ENCODE measurements around the gene EHD3.

Gene EHD3

GRCh38 chr2:31249009-31249690, 15.2 kb downstream of the EHD3 start:
- H3K4me1 ChIP-seq (ENCODE audit: control insufficient read depth, insufficient read depth, low read depth, low read length), result peaks cover 21% of the 10 kb centered on the region
- no peaks in the 10 kb centered on the region for H3K27me3 ChIP-seq (ENCODE audit: control insufficient read depth in 1 of 2, insufficient read depth in 1 of 2, low read length in 2 of 2)
- H3K9me3 ChIP-seq (ENCODE audit: control insufficient read depth, low read length), result no peaks in the 10 kb centered on the region
- no peak overlapping the region for H3K14ac ChIP-seq (ENCODE audit: low read length in 2 of 2)
- H3K4me3 ChIP-seq (ENCODE audit: insufficient read depth in 1 of 2, low read depth in 1 of 2, low read length in 2 of 2), result no peak overlapping the region
- no peak overlapping the region for H3K27ac ChIP-seq (ENCODE audit: low read length, poor library complexity, severe bottlenecking)
- no peak overlapping the region for H2AFZ ChIP-seq (ENCODE audit: low read depth, low read length)
- H3K4ac ChIP-seq (ENCODE audit: low read depth in 1 of 2, low read length in 2 of 2), result no peak overlapping the region
- peak overlapping the region; percentile 71 for H2AK5ac ChIP-seq (ENCODE audit: low read length, severe bottlenecking)
- H4K8ac ChIP-seq (ENCODE audit: low read length), result peak overlapping the region; percentile 51
- H3K79me1 ChIP-seq (replicated peaks; ENCODE audit: low read length, poor library complexity, severe bottlenecking), result peaks cover 41% of the 10 kb centered on the region
- no peak overlapping the region for H3K18ac ChIP-seq (ENCODE audit: low read depth in 1 of 2, low read length in 2 of 2)
- H3K4me2 ChIP-seq (ENCODE audit: low read length, poor library complexity, severe bottlenecking), result no peak overlapping the region
- 96% methylated on average over 15 of the region's 15 CpGs for WGBS
- DNase-seq, result no peak
- H2BK15ac ChIP-seq (ENCODE audit: low read depth, poor library complexity, severe bottlenecking), result no peak overlapping the region
- no peak overlapping the region for H4K91ac ChIP-seq (ENCODE audit: low read length)
- no peak overlapping the region for H3K23ac ChIP-seq (ENCODE audit: low read length in 2 of 2)
- no peak overlapping the region for H2BK5ac ChIP-seq (ENCODE audit: low read depth, low read length, poor library complexity, severe bottlenecking)
- no peak overlapping the region for H2BK120ac ChIP-seq (ENCODE audit: low read depth, low read length)
- no peak overlapping the region for H2BK12ac ChIP-seq (ENCODE audit: low read length in 2 of 2)
- H3K9ac ChIP-seq (ENCODE audit: low read length), result no peak overlapping the region
- peaks cover 35 to 52% of the 10 kb centered on the region in 2 experiments for H3K36me3 ChIP-seq (ENCODE audit: control insufficient read depth in 1 of 2, insufficient read depth in 2 of 2, low read depth in 1 of 2, low read length in 2 of 2)

- H3K79me1 ChIP-seq (replicated peaks; ENCODE audit: low read length, poor library complexity, severe bottlenecking), result peaks cover 35% of the 10 kb centered on the region
- no peak overlapping the region for H3K4me2 ChIP-seq (ENCODE audit: low read length, poor library complexity, severe bottlenecking)
These were observed 17.1 kb downstream of the EHD3 start for GRCh38 chr2:31251018-31251417.

GRCh38 chr2:31251851-31252250, 17.9 kb downstream of the EHD3 start:
- no peak overlapping the region for H3K23ac ChIP-seq (ENCODE audit: low read length in 2 of 2)
- H3K9me3 ChIP-seq (ENCODE audit: control insufficient read depth, low read length), result no peaks in the 10 kb centered on the region
- 95% methylated on average over 6 of the region's 6 CpGs for WGBS
- H4K8ac ChIP-seq (ENCODE audit: low read length), result no peak overlapping the region
- H3K27me3 ChIP-seq (ENCODE audit: control insufficient read depth in 1 of 2, insufficient read depth in 1 of 2, low read length in 2 of 2), result no peaks in the 10 kb centered on the region
- no peak overlapping the region for H3K18ac ChIP-seq (ENCODE audit: low read depth in 1 of 2, low read length in 2 of 2)
- H2AK5ac ChIP-seq (ENCODE audit: low read length, severe bottlenecking), result no peak overlapping the region
- no peak overlapping the region for H3K4me3 ChIP-seq (ENCODE audit: insufficient read depth in 1 of 2, low read depth in 1 of 2, low read length in 2 of 2)
- H2BK12ac ChIP-seq (ENCODE audit: low read length in 2 of 2), result no peak overlapping the region
- no peak overlapping the region for H3K14ac ChIP-seq (ENCODE audit: low read length in 2 of 2)
- H3K4me1 ChIP-seq (ENCODE audit: control insufficient read depth, insufficient read depth, low read depth, low read length), result peaks cover 36% of the 10 kb centered on the region
- no peak overlapping the region for H4K91ac ChIP-seq (ENCODE audit: low read length)
- peaks cover 37 to 58% of the 10 kb centered on the region in 2 experiments for H3K36me3 ChIP-seq (ENCODE audit: control insufficient read depth in 1 of 2, insufficient read depth in 2 of 2, low read depth in 1 of 2, low read length in 2 of 2)
- no peak overlapping the region for H3K4me2 ChIP-seq (ENCODE audit: low read length, poor library complexity, severe bottlenecking)
- H2BK120ac ChIP-seq (ENCODE audit: low read depth, low read length), result no peak overlapping the region
- H3K79me1 ChIP-seq (replicated peaks; ENCODE audit: low read length, poor library complexity, severe bottlenecking), result peaks cover 34% of the 10 kb centered on the region
- no peak for DNase-seq
- H3K9ac ChIP-seq (ENCODE audit: low read length), result no peak overlapping the region
- H2BK15ac ChIP-seq (ENCODE audit: low read depth, poor library complexity, severe bottlenecking), result no peak overlapping the region
- H2BK5ac ChIP-seq (ENCODE audit: low read depth, low read length, poor library complexity, severe bottlenecking), result no peak overlapping the region
- H3K4ac ChIP-seq (ENCODE audit: low read depth in 1 of 2, low read length in 2 of 2), result no peak overlapping the region
- H3K27ac ChIP-seq (ENCODE audit: low read length, poor library complexity, severe bottlenecking), result no peak overlapping the region
- no peak overlapping the region for H2AFZ ChIP-seq (ENCODE audit: low read depth, low read length)

More at GRCh38 chr2:31251018-31251417, 17.1 kb downstream of the EHD3 start:
- no peak overlapping the region for H3K23ac ChIP-seq (ENCODE audit: low read length in 2 of 2)
- peaks cover 33% of the 10 kb centered on the region for H3K4me1 ChIP-seq (ENCODE audit: control insufficient read depth, insufficient read depth, low read depth, low read length)
- H3K9ac ChIP-seq (ENCODE audit: low read length), result no peak overlapping the region
- no peak overlapping the region for H3K14ac ChIP-seq (ENCODE audit: low read length in 2 of 2)
- H2BK5ac ChIP-seq (ENCODE audit: low read depth, low read length, poor library complexity, severe bottlenecking), result no peak overlapping the region
- H2BK15ac ChIP-seq (ENCODE audit: low read depth, poor library complexity, severe bottlenecking), result no peak overlapping the region
- no peak for DNase-seq
- 95% methylated on average over 3 of the region's 3 CpGs for WGBS
- H3K36me3 ChIP-seq (ENCODE audit: control insufficient read depth in 1 of 2, insufficient read depth in 2 of 2, low read depth in 1 of 2, low read length in 2 of 2), result peaks cover 33 to 54% of the 10 kb centered on the region in 2 experiments
- no peak overlapping the region for H3K4ac ChIP-seq (ENCODE audit: low read depth in 1 of 2, low read length in 2 of 2)
- no peak overlapping the region for H3K4me3 ChIP-seq (ENCODE audit: insufficient read depth in 1 of 2, low read depth in 1 of 2, low read length in 2 of 2)
- no peak overlapping the region for H2AFZ ChIP-seq (ENCODE audit: low read depth, low read length)
- no peak overlapping the region for H2BK12ac ChIP-seq (ENCODE audit: low read length in 2 of 2)
- peak overlapping the region; percentile 26 for H2AK5ac ChIP-seq (ENCODE audit: low read length, severe bottlenecking)
- H3K9me3 ChIP-seq (ENCODE audit: control insufficient read depth, low read length), result no peaks in the 10 kb centered on the region
- no peak overlapping the region for H2BK120ac ChIP-seq (ENCODE audit: low read depth, low read length)
- no peak overlapping the region for H4K91ac ChIP-seq (ENCODE audit: low read length)
- H3K18ac ChIP-seq (ENCODE audit: low read depth in 1 of 2, low read length in 2 of 2), result no peak overlapping the region
- H4K8ac ChIP-seq (ENCODE audit: low read length), result no peak overlapping the region
- H3K27me3 ChIP-seq (ENCODE audit: control insufficient read depth in 1 of 2, insufficient read depth in 1 of 2, low read length in 2 of 2), result no peaks in the 10 kb centered on the region
- H3K27ac ChIP-seq (ENCODE audit: low read length, poor library complexity, severe bottlenecking), result no peak overlapping the region

GRCh38 chr2:31253356-31254131, 19.6 kb downstream of the EHD3 start:
- H2BK12ac ChIP-seq (ENCODE audit: low read length in 2 of 2), result no peak overlapping the region
- no peak overlapping the region for H2BK5ac ChIP-seq (ENCODE audit: low read depth, low read length, poor library complexity, severe bottlenecking)
- H4K8ac ChIP-seq (ENCODE audit: low read length), result peak overlapping the region; percentile 20
- peaks cover 33 to 64% of the 10 kb centered on the region in 2 experiments for H3K36me3 ChIP-seq (ENCODE audit: control insufficient read depth in 1 of 2, insufficient read depth in 2 of 2, low read depth in 1 of 2, low read length in 2 of 2)
- DNase-seq, result no peak
- no peak overlapping the region for H3K14ac ChIP-seq (ENCODE audit: low read length in 2 of 2)
- 92% methylated on average over 13 of the region's 13 CpGs for WGBS
- no peak overlapping the region for H3K4me2 ChIP-seq (ENCODE audit: low read length, poor library complexity, severe bottlenecking)
- H3K4ac ChIP-seq (ENCODE audit: low read depth in 1 of 2, low read length in 2 of 2), result peak overlapping the region in 1 of 2 experiments; percentile 17
- H4K91ac ChIP-seq (ENCODE audit: low read length), result no peak overlapping the region
- H3K9me3 ChIP-seq (ENCODE audit: control insufficient read depth, low read length), result no peaks in the 10 kb centered on the region
- H2BK120ac ChIP-seq (ENCODE audit: low read depth, low read length), result no peak overlapping the region
- no peak overlapping the region for H3K23ac ChIP-seq (ENCODE audit: low read length in 2 of 2)
- H3K4me1 ChIP-seq (ENCODE audit: control insufficient read depth, insufficient read depth, low read depth, low read length), result peaks cover 32% of the 10 kb centered on the region
- peak overlapping the region in 1 of 2 experiments; percentile 6 for H3K18ac ChIP-seq (ENCODE audit: low read depth in 1 of 2, low read length in 2 of 2)
- peak overlapping the region; percentile 41 for H2AK5ac ChIP-seq (ENCODE audit: low read length, severe bottlenecking)
- no peak overlapping the region for H3K27ac ChIP-seq (ENCODE audit: low read length, poor library complexity, severe bottlenecking)
- H3K4me3 ChIP-seq (ENCODE audit: insufficient read depth in 1 of 2, low read depth in 1 of 2, low read length in 2 of 2), result no peak overlapping the region
- H3K9ac ChIP-seq (ENCODE audit: low read length), result no peak overlapping the region
- H2AFZ ChIP-seq (ENCODE audit: low read depth, low read length), result no peak overlapping the region
- no peaks in the 10 kb centered on the region for H3K27me3 ChIP-seq (ENCODE audit: control insufficient read depth in 1 of 2, insufficient read depth in 1 of 2, low read length in 2 of 2)
- no peak overlapping the region for H2BK15ac ChIP-seq (ENCODE audit: low read depth, poor library complexity, severe bottlenecking)
- peaks cover 38% of the 10 kb centered on the region for H3K79me1 ChIP-seq (replicated peaks; ENCODE audit: low read length, poor library complexity, severe bottlenecking)
